Esophagus muscularis mucosa (tissue), 4 donors: ENCODE data around the gene GP1BA. TPM values are rescaled to one million over a fixed set of nuclear protein-coding genes. Genes with fewer than 3 reads are reported as not detected.
A peak's percentile ranks its signal among the peaks of the same experiment; 100 is the strongest.

Experiments
- DNase-seq: peaks from one replicate; pipeline ENCODE4 v3.0.0-alpha.2; 2017; ENCODE audit errors: extremely low spot score
- H3K27ac ChIP-seq, 4 donors: fragments of 200-600 bp; sonication (generic); replicated peaks in 1 of 4; 1 replicate in 3 of 4; 2 replicates in 1 of 4; pipeline ENCODE4 v1.5.1; 2016 to 2019; ENCODE audit warnings: mild to moderate bottlenecking in 1 of 4
- H3K27me3 ChIP-seq, 4 donors: fragments of 200-600 bp; sonication (generic); one replicate each; pipeline versions ENCODE4 v1.5.1 to v1.6.0; 2016 to 2019
- H3K36me3 ChIP-seq, 4 donors: fragments of 200-600 bp; sonication (generic); one replicate each; pipeline ENCODE4 v1.5.1; 2016 to 2019
- H3K4me1 ChIP-seq, 4 donors: fragments of 200-600 bp; sonication (generic); one replicate each; pipeline ENCODE4 v1.5.1; 2016 to 2019
- H3K4me3 ChIP-seq, 4 donors: fragments of 200-600 bp; sonication (generic); 1 replicate in 2 of 4; 2 replicates in 2 of 4; pipeline ENCODE4 v1.5.1; 2016 to 2019; ENCODE audit warnings: mild to moderate bottlenecking in 4 of 4, moderate library complexity in 1 of 4
- H3K9me3 ChIP-seq, 4 donors: fragments of 200-600 bp; sonication (generic); 1 replicate in 3 of 4; 2 replicates in 1 of 4; pipeline ENCODE4 v1.5.1; 2016 to 2019
- EP300 ChIP-seq: sonication (generic); formaldehyde crosslinking; IDR thresholded peaks from one replicate; pipeline ENCODE4 v1.6.1; 2017; ENCODE audit warnings: antibody characterized with exemption
- POLR2A ChIP-seq: fragments of 450-650 bp; IDR thresholded peaks from one replicate; pipeline ENCODE4 v1.6.1; 2017; ENCODE audit warnings: antibody characterized with exemption, moderate library complexity, mild to moderate bottlenecking, low read depth
- POLR2AphosphoS5 ChIP-seq, 2 donors: sonication (generic); formaldehyde crosslinking; IDR thresholded peaks; one replicate each; pipeline ENCODE4 v1.6.1; 2017; ENCODE audit warnings: antibody characterized with exemption in 2 of 2
- WGBS: methylation state at CpG from one replicate; pipeline ENCODE4 v1.1.5; 2018; 5-methylcytosine and 5-hydroxymethylcytosine counted together
- intact Hi-C: fragments of 100-400 bp; cut with DNase I; formaldehyde crosslinking; loops from one replicate; pipeline ENCODE4 v1.15.1; 2023
- total RNA-seq, 4 donors: library from RNA; depleted of rRNA; stranded (reverse); fragments of >200 nt; gene quantifications; one replicate each; pipeline versions ENCODE4 v1.1.0 to v1.2.1, GENCODE V29; 2016
- TF ChIP-seq, protein P1 (sequence below), 3 experiments: fragments of 200-600 bp in 2 of 3; fragments of 450-650 bp in 1 of 3; sonication (generic) in 2 of 3; IDR thresholded peaks; one replicate each; pipeline ENCODE4 v1.5.1; 2017 to 2019; ENCODE audit warnings: antibody characterized with exemption in 3 of 3, mild to moderate bottlenecking in 2 of 3, moderate library complexity in 1 of 3

Gene GP1BA
- total RNA-seq, 4 donors from 2014 or later, result 0.33 TPM; not detected in 3

DNA sequence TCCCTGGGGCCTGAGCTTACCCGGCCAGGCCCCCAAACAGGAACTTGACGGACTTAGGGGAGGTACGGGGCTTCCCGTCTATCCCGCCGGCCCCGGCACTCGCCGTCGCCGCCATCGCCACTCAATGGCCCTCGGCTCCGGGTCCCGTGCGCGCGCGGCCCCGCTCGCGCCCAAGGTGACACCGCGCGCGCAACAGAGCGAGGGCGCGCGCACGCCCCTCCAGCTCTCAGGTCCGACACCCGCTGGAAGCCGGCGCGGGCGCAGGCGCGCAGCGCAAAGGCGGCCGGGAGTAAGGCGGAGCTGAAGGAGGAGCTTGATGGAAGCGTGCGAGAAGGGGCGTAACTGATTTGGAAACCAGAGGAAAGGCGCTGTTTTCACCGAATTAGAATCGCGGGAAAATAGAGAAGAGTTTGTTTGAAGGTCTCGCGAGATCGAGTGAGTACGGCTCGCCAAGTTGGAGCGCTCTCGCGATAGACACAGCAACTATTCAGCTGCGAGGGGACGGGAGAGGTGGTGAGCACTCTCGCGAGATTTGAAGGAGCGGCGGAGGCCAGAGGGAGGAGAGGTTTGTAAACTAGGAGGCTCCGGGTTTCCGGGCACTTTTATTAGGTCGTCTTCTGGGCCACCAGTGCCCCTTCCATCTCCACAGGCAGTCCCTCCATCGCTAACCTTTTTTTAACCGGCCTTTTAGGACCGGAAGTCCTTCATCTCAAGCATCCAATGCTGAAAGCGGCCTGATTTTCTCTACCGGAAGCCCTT is 7.9 kb downstream of the GP1BA start, which contains the start of the genes RNF167 and SLC25A11:
Gene RNF167, plus strand, starts transcription at position 473 of the 759 bp plus-strand sequence. CDS start 642 bp downstream, outside the sequence.
Gene SLC25A11, minus strand, starts transcription at position 251 of the 759 bp plus-strand sequence. Its CDS starts 136 bp downstream, at position 115.
- Histone ChIP-seq H3K4me3 (peak within 1 kb of the TSS; percentile 77 to 87 (median 78)), H3K27ac (peak within 1 kb of the TSS; percentile 91 to 97 (median 94)), H3K27me3 (no peaks in the 10 kb centered on the region), H3K9me3 (no peaks in the 10 kb centered on the region), H3K4me1 (peaks cover 36 to 69% (median 62%) of the 10 kb centered on the region in 4 donors), H3K36me3 (peaks cover 30 to 63% (median 55%) of the 10 kb centered on the region in 4 donors)
- DNase-seq, result peak; percentile 99
- intact Hi-C loops, result loop anchor here (5.0 kb wide), 1 partner anchor 47 kb away; the partner anchor contains the start of gene CAMTA2
- TF ChIP-seq POLR2AphosphoS5 (IDR thresholded peaks at IDR 0.05) (peak; percentile 73 to 93), POLR2A (peak; percentile 56), EP300 (no peak)
- TF ChIP-seq, protein P1, sequence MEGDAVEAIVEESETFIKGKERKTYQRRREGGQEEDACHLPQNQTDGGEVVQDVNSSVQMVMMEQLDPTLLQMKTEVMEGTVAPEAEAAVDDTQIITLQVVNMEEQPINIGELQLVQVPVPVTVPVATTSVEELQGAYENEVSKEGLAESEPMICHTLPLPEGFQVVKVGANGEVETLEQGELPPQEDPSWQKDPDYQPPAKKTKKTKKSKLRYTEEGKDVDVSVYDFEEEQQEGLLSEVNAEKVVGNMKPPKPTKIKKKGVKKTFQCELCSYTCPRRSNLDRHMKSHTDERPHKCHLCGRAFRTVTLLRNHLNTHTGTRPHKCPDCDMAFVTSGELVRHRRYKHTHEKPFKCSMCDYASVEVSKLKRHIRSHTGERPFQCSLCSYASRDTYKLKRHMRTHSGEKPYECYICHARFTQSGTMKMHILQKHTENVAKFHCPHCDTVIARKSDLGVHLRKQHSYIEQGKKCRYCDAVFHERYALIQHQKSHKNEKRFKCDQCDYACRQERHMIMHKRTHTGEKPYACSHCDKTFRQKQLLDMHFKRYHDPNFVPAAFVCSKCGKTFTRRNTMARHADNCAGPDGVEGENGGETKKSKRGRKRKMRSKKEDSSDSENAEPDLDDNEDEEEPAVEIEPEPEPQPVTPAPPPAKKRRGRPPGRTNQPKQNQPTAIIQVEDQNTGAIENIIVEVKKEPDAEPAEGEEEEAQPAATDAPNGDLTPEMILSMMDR (IDR thresholded peaks at IDR 0.05), result peak in 1 of 3 experiments; percentile 33
- WGBS, result under 1% methylated on average over 53 of the region's 72 CpGs

DNA sequence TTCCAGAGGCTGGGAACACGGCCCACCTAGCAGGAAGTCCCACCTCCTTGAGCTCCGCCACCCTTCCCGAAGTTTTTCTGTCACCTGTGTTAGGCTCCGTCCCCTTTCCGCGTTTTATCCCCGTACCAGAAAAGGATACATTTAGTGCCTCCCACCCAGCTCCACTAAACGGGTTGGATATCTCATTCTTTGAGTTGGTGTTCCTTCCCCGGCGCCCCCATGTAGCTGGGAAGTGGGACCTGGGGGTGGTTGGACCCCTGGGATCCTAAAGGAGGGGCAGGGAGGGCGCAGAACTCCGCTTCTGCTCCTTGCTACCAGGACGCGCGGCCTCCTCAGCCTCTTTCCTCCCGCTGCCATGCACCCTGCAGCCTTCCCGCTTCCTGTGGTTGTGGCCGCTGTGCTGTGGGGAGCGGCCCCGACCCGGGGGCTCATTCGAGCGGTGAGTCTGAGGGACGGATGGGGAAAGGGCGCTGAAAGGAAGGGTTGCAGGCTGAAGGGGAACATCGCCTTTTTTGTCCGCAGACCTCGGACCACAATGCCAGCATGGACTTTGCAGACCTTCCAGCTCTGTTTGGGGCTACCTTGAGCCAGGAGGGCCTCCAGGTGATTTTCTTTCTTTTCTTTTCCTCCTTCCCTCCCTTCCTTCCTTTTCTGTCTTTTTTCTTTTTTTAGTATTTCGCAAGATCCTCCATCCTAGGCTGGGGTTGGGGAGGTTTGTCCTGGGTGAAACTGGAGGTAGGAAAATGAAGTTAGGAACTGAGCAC is 8.7 kb downstream of the GP1BA start:
- WGBS, result under 1% methylated on average over 29 of the region's 29 CpGs
- Histone ChIP-seq H3K4me1 (peaks cover 44 to 76% (median 70%) of the 10 kb centered on the region in 4 donors), H3K27ac (peak overlapping the region; percentile 91 to 97 (median 94)), H3K9me3 (no peaks in the 10 kb centered on the region), H3K27me3 (no peaks in the 10 kb centered on the region), H3K36me3 (peaks cover 30 to 68% (median 62%) of the 10 kb centered on the region in 4 donors), H3K4me3 (peak overlapping the region; percentile 77 to 87 (median 78))
- TF ChIP-seq EP300, result no peak
- no peak for DNase-seq
- intact Hi-C loops, result no loop called here

DNA sequence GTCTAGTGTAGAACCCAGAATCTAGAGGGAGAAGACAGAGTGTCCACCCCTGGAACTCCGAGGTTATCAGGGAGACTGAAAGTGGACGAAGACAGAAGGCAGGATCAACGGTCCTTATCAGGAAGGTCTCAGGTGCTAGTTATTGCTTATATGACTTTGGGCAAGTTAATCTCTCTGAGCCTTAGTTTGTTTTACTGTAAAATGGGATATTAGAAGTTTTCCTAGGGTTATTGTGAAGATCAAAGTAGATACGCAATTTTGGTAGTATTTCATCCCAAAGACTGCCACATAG is 9.2 kb downstream of the GP1BA start:
- H3K36me3 ChIP-seq, result peaks cover 30 to 68% (median 64%) of the 10 kb centered on the region in 4 donors
- intact Hi-C loops, result no loop called here
- 63% methylated on average over 4 of the region's 4 CpGs for WGBS
- H3K27ac ChIP-seq, result peak overlapping the region; percentile 91 to 97 (median 94)
- H3K27me3 ChIP-seq, result no peaks in the 10 kb centered on the region
- peaks cover 49 to 82% (median 75%) of the 10 kb centered on the region in 4 donors for H3K4me1 ChIP-seq
- no peak for DNase-seq
- H3K9me3 ChIP-seq, result no peaks in the 10 kb centered on the region
- no peak for TF ChIP-seq EP300
- TF ChIP-seq POLR2AphosphoS5 (IDR thresholded peaks at IDR 0.05), result no peak
- TF ChIP-seq, protein P1 (IDR thresholded peaks at IDR 0.05), result no peak
- no peak for TF ChIP-seq POLR2A
- H3K4me3 ChIP-seq, result peak overlapping the region; percentile 77 to 87 (median 78)

DNA sequence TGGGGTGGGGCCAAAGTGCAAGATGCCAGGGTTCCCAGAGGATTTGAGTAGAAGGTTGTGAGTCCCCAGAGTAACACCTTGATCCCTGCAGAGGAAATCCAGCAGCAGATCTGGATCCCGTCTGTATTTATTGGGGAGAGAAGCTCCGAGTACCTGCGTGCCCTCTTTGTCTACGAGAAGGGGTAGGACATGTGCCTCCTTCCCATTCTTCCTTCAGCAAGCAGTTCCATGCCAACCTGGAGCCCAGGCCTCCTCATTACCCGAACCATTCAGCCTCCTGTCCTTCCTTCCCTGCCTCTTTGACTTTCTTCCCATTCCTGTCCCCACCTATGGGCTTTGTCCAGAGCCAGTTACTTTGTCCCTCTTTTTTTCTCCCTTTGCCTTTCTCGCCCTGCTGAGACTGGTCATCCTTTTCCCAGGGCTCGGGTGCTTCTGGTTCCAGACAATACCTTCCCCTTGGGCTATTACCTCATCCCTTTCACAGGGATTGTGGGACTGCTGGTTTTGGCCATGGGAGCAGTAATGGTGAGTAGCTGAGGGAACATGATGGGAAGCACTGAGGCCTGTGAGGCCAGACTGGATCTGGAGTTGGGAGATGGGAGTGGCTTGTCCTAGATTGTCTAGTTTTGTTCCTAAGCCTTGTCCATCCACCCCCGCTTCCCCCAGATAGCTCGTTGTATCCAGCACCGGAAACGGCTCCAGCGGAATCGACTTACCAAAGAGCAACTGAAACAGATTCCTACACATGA is 10.9 kb downstream of the GP1BA start:
- peaks cover 52 to 85% (median 77%) of the 10 kb centered on the region in 4 donors for H3K4me1 ChIP-seq
- no peaks in the 10 kb centered on the region for H3K27me3 ChIP-seq

More for the DNA sequence above, 10.9 kb downstream of the GP1BA start:
- intact Hi-C loops, result no loop called here
- H3K36me3 ChIP-seq, result peaks cover 21 to 59% (median 55%) of the 10 kb centered on the region in 4 donors
- TF ChIP-seq, protein P1 (IDR thresholded peaks at IDR 0.05), result no peak
- no peak for TF ChIP-seq POLR2A
- TF ChIP-seq POLR2AphosphoS5 (IDR thresholded peaks at IDR 0.05), result no peak
- no peaks in the 10 kb centered on the region for H3K9me3 ChIP-seq
- WGBS, result 64% methylated on average over 13 of the region's 13 CpGs
- no peak for DNase-seq
- H3K27ac ChIP-seq, result peak overlapping the region in 3 of 4 donors; percentile 94 to 99 (median 97)
- H3K4me3 ChIP-seq, result no peak overlapping the region
